ENCODE results near the gene PPEF2.

GRCh38 chr4:75858721-75859120 lies 43.5 kb downstream of the PPEF2 start:
- TF ChIP-seq CTCF (IDR thresholded peaks at IDR 0.05) (no peak), POLR2AphosphoS5 (IDR thresholded peaks at IDR 0.05) (no peak), POLR2A (IDR thresholded peaks at IDR 0.05) (no peak)
